HG03060 (cell line): ENCODE results near the gene CD58.
A peak's percentile ranks its signal among the peaks of the same experiment; 100 is the strongest.
"Not testable (repeated sequence)": the region's sequence is repeated elsewhere in the genome, so short reads cannot be mapped to it uniquely, and the experiment has no call there.

ENCODE experiments used
- ATAC-seq: cut with Tn5 transposase; IDR thresholded peaks from one replicate; pipeline ENCODE4 v1.9.1; 2021; ENCODE audit warnings: low read depth, moderate number of reproducible peaks; ENCODE audit not compliant: unreplicated experiment

Gene CD58

GRCh38 chr1:116572771-116573430, 2.1 kb upstream of the CD58 start:
- ATAC-seq, result no peak

GRCh38 chr1:116572099-116572498, 1.3 kb upstream of the CD58 start:
- ATAC-seq, result no peak

- no peak for ATAC-seq
These were observed 541 bp upstream of the CD58 start for GRCh38 chr1:116571215-116571919.

- ATAC-seq, result no peak
These were observed 959 bp downstream of the CD58 start for GRCh38 chr1:116569776-116570357.

- ATAC-seq, result no peak
These were observed 1.5 kb downstream of the CD58 start for GRCh38 chr1:116569381-116569670.

- ATAC-seq, result no peak
These were observed 2.0 kb downstream of the CD58 start for GRCh38 chr1:116568662-116569380.

GRCh38 chr1:116567790-116568661, 2.8 kb downstream of the CD58 start:
- ATAC-seq, result no peak

- no peak for ATAC-seq
These were observed 5.6 kb downstream of the CD58 start for GRCh38 chr1:116565222-116565621.

GRCh38 chr1:116564426-116564825, 6.4 kb downstream of the CD58 start:
- no peak for ATAC-seq

- ATAC-seq, result not testable (repeated sequence)
These were observed 8.4 kb downstream of the CD58 start for GRCh38 chr1:116562465-116562864.

- no peak for ATAC-seq
These were observed 9.3 kb downstream of the CD58 start for GRCh38 chr1:116561563-116561962.

- ATAC-seq, result no peak
These were observed 9.9 kb downstream of the CD58 start for GRCh38 chr1:116560704-116561490.

- ATAC-seq, result no peak
These were observed 11.5 kb downstream of the CD58 start for GRCh38 chr1:116559304-116559761.

GRCh38 chr1:116558571-116558970, 12.3 kb downstream of the CD58 start:
- ATAC-seq, result no peak

GRCh38 chr1:116558140-116558549, 12.7 kb downstream of the CD58 start:
- ATAC-seq, result no peak

GRCh38 chr1:116557323-116557878, 13.4 kb downstream of the CD58 start:
- no peak for ATAC-seq

GRCh38 chr1:116556289-116557006, 14.4 kb downstream of the CD58 start:
- ATAC-seq, result peak; percentile 52

GRCh38 chr1:116554924-116555323, 15.9 kb downstream of the CD58 start:
- ATAC-seq, result no peak
